ENCODE data around the gene PHOX2A.

DNA sequence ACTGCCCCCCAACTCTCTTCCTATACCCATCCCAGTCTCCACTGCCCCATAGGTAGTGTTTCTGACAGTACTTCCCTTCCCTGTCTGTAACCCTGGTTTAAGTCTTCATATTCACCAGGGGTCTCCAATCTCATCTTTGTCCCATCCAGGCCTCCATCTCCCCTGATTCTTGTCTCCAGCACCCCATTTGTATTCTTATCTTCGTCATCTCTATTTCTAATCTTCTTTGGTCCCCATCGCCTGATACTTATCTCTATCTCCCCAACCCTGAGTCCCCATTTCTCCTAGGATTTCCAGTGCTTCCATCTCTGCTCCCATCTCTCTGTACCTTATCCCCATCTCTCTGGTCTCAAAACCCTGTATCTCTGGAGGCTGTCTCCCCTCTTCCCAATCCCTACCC is 1.8 kb downstream of the PHOX2A start:
- TF ChIP-seq, protein P1, sequence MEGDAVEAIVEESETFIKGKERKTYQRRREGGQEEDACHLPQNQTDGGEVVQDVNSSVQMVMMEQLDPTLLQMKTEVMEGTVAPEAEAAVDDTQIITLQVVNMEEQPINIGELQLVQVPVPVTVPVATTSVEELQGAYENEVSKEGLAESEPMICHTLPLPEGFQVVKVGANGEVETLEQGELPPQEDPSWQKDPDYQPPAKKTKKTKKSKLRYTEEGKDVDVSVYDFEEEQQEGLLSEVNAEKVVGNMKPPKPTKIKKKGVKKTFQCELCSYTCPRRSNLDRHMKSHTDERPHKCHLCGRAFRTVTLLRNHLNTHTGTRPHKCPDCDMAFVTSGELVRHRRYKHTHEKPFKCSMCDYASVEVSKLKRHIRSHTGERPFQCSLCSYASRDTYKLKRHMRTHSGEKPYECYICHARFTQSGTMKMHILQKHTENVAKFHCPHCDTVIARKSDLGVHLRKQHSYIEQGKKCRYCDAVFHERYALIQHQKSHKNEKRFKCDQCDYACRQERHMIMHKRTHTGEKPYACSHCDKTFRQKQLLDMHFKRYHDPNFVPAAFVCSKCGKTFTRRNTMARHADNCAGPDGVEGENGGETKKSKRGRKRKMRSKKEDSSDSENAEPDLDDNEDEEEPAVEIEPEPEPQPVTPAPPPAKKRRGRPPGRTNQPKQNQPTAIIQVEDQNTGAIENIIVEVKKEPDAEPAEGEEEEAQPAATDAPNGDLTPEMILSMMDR (IDR thresholded peaks at IDR 0.05) = no peak
- TF ChIP-seq POLR2A (IDR thresholded peaks at IDR 0.05) = no peak

Measured in uterus (tissue), 2 donors.